HL-60/S4 treated with phorbol 12-myristate 13-acetate at 8.2 ng/mL for 4 days and 3 days (cell line): ENCODE results near the gene SLC43A2.

Source experiments
- in situ Hi-C: fragments of 300-500 bp; cut with MboI; formaldehyde crosslinking; loops from 2 replicates; pipeline ENCODE4 v1.15.0; 2022; ENCODE audit warnings: low sequenced_read_pairs

The SLC43A2 gene

DNA sequence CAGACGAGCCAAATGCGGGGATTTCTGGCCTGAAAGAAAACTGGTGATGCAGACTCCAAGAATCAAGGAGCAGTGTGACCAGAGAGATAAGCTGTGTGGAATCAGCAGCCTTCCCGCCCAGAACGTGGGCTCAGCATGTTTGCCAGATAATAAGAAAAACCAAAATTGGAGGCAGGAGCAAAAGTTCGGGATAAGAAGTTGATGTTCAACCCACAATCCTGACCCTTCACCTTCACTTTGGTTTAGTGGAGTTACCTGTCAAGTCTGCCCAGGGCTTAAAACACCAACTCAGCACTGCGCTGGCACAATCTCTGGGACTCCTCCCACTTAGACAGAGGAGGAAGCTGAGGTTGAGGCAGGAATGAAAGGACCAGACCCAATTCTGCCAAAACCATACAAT lies 3.1 kb downstream of the SLC43A2 start:
- in situ Hi-C loops, result no loop called here

DNA sequence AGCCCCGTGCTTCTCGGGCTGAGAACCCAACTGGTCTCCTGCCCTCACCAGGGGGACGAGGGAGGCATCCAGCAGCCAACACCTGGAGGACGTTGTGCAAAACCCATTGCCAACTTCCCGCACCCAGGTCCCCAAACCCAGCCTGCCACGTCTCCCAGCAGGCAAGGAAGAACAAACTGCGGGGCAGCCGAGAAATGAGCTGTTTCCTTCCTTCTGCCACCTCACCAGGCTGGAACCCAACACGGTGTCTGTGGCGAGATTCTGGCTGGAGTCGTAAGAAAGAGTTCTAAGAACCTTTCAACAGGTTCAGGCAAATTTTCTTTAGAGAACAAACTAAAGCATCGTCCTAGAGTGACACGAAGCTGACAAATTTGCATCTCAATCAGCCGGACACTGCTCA lies 3.6 kb downstream of the SLC43A2 start:
- in situ Hi-C loops, result no loop called here

DNA sequence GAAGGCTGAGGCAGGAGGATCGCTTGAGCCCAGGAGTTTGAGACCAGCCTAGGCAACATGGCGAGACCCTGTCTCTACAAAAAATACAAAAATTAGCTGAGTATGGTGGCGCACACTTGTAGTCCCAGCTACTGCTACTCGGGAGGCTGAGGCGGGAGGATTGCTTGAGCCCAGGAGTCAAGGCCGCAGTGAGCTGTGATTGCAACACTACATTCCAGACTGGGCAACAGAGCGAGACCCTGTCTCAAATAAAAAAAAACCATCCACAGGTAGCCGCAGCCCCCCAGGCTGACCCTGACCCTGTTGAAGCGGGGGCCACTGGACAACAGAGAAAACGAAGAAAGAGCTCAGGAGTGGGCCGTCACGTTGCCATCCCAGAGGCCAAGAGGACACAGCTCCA lies 4.0 kb downstream of the SLC43A2 start:
- in situ Hi-C loops, result no loop called here

DNA sequence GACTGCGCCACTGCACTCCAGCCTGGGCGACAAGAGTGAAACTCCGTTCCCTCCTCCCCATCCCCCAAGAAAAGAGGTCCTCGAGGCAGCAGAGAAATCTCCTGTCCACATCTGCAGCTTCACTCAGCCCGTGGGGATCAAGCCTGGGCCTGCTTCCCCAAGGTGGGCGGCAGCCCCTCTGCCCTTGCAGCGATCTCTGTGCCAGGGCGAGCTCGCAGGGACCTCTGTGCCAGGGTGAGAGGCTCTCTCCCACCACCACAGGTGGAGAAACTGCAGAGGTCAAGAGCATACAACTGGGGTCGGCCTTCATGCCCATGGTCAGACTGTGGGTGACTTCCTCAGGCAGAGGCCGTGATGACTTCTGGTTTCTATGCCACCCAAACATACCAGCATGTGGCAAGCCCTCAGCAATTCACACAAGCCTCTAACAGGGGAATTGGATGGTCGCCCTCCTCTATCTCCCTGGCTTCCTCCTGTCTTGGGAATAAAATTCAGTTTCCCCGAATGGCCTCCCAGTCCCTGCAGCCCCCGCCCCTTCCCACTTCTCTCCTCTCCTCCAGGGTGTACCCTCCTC lies 5.5 kb downstream of the SLC43A2 start:
- in situ Hi-C loops, result no loop called here

DNA sequence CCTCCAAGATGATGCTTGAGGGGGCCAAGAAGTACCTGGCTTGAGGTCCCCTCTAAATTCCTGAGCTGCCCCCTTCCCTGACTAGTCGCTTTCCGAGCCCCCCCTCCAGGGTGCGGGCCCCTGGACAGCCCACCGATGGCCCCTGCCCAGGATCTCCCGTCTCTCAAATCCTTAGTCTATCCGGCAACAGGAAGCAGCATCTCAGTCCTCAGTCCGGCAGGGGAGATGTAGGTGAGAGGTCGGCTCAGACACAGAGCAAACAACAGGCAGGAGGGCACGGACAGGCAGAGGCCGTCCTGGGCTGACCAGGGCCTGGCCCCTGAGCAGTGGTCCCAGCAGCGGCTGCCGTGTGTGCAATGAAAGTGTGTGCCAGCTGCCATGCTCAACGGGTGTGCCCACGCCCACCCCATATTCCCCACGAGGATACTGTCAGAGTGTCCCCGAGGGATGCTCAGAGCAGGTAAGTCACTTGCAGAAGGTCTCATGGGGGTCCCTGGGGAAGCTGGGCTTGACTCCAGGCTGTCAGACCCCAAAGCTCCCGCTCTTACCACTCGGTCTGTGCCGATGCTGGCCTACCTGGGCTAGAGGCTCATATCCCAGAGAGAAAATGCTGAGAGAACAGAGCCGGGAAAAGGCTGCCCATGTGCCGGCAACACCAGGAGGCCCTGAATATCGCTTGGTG lies 7.2 kb downstream of the SLC43A2 start:
- in situ Hi-C loops, result no loop called here

DNA sequence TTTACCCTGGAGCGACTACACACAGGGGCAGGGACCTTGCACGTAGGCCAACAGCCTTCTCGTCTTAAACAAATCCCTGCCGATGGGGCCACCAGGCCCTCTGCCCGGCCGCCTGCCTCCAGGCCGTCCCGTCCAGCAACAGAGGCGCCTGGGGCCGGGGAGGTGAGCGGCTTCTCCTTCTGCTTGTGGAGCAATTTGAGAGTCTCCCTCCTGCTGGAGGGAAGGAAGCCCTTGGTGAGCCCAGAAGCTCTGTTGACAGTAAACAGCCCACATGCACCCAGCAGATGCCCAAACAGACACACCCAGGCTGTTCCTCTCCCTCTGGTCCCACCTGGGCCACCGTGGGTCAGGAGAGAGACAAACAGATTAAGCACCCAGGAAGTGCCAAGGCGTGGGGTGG lies 8.1 kb downstream of the SLC43A2 start:
- in situ Hi-C loops, result no loop called here

DNA sequence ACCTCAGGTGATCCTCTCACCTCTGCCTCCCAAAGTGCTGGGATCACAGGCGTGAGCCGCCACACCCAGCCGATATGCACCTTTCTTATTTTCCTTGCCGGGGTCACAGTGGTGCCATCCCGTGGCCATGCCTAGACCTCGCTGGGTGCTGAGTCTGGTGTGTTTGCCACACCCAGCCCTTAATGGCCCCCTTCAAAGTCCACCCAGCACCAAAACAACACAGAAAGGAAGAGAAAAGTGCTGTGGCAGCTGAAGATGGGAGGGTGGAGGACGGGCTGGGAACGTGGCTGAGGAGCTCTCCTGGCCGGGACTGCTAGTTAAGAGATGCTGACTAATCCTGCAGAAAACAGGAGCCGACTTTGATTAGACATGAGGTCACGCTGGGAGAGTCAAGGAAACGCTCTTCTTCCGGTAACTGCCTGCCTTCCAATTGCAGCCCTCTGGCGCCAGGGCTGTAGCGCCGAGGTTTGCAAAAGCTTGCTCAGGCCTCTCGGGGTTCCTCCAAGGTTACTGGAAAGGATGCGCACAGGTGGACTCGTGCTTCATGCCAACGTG lies 10.9 kb downstream of the SLC43A2 start:
- in situ Hi-C loops, result no loop called here

DNA sequence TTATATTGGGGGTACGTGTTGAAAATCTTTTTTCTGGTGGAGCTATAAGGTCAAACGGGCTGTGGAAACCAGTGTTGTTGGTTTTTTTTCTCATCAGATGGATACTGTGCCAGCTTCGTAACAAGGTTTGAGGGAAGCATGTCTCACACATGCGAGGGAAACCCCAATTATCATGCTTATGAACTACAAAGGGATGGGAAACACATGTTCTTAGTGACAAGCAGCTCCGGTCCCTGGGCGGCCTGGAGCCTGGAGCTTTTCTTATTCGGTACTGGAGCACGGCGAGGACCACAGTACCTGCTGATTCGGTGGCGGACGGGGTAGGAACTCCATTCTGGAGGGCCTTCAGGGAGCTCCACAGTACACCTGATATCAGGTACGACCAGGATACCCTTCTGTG lies 12.5 kb downstream of the SLC43A2 start:
- in situ Hi-C loops, result no loop called here

DNA sequence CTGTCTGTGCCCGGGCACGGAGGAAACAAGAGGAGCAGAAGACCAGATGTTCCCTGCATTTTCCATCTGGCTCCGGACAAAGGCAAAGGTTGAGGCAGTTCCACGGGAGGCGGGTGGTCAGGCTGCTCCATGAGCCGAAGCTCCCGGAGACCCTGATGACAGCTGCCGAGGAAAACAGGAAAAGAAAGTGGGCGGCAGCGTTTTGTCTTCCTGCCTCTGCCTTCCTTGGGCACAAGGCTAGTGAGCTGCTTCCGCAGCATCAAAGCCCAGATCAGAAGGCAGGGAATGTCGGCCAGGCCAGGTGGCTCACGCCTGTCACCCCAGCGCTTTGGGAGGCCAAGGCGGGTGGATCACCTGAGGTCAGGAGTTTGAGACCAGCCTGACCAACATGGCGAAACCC lies 16.2 kb downstream of the SLC43A2 start:
- in situ Hi-C loops, result no loop called here

DNA sequence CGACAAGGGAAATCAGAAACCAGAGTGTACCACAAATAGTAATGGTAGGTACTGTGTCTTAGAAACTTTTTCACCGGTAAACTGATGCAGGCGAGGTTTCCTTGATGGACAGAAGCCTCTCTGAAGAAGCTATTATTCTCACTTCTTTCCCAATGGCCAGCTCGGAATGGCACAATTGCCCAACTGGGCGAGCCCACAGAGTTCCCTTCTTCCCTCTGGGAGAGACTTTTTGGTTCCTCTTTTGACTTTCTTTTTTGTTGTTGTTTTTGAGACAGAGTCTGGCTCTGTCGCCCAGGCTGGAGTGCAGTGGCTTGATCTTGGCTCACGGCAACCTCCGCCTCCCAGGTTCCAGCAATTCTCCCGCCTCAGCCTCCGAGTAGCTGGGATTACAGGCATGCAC lies 16.9 kb downstream of the SLC43A2 start:
- in situ Hi-C loops, result no loop called here

DNA sequence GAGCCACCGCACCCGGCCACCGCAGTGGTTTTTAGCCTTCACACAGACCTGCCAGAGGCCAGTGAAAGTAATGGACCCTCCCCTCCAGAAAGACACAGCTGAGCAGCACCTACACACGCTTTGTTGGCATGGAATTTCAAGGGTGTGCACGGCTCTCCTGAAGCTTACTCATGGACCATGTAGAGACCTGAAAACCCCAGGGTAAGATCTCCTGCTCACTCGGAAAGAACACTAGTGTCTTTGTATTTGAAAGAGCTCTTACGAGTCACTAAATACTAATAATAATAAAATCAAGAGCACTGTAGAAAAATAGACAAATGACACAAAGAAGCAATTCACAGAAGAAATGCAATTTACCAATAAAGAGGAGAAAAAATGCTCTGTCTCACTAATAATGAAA lies 20.0 kb downstream of the SLC43A2 start:
- in situ Hi-C loops, result no loop called here

DNA sequence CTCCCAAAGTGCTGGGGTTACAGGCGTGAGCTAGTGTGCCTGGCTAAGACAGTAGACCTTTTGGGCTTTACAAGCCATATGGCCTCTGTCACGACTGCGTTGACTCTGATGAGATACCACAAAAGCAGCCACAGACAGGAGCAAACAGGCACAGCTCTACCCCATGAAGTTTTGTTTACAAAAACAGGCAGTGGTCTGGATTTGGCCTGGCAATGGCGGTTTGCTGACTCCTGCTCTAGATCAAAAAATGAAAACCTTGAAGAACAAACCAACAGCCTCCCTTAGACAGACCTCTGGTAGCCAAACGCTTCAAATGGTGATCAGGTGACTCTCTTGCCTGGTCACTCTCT lies 20.7 kb downstream of the SLC43A2 start:
- in situ Hi-C loops, result no loop called here

DNA sequence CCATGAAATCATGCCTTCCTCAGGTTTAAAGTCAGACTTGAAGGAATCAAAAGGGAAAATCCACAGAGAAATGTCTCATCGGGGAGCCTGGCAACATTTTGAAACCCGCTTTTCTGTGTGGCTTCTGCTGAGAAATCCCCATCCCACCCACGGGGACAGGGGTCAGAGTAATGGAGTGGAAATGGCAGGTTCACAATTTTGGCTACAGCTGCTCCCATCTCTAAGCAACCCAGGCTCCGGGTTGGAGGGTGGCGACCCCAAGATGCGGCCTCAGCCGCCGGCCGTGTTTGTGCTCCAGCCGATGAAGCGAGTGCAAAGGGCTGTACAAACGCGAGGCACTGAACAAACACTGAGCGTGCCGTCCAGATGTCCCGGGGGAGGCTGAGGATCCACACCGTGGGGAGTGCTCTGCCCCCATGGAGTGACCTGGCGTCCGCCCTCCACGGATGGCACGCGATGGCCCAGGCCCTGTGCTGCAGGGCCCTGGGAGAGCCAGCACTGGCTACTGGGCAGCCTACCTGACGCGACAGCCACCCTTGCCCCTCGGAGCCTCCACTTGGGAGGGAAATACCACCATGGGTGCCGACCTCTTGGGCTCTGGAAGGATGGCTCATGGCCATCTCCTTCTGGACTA lies 22.2 kb downstream of the SLC43A2 start:
- in situ Hi-C loops, result no loop called here

DNA sequence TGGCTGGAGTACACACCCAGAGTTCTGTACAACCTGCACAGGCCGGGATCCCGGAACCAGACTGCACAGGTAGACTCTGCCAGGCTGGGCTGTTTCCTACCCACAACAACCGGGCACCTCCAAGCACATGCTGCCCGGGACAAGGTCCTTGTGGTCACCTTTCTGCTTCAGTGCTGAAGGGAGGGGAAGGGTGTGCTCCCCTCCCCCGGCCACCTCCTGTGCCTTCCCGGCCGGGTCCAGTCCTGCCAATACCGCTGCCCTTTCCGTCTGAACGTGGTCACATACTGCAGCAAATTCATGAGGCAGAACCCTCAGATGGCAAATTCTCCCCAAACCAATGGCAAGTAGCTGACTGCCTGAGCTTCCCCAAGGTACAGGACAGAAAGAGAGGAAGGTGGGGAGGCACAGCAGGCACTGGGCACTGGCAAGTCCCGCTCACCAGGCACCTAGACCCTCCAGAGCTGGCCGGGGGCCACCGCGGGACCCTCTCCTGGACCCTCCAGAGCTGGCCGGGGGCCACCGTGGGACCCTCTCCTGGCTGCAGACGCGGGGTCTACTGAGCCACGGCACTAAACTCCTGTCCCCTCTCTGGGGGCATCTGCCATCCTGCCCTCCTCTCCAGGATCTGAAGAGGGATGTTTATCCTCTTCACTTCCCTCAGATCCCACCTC lies 22.8 kb downstream of the SLC43A2 start:
- in situ Hi-C loops, result no loop called here

DNA sequence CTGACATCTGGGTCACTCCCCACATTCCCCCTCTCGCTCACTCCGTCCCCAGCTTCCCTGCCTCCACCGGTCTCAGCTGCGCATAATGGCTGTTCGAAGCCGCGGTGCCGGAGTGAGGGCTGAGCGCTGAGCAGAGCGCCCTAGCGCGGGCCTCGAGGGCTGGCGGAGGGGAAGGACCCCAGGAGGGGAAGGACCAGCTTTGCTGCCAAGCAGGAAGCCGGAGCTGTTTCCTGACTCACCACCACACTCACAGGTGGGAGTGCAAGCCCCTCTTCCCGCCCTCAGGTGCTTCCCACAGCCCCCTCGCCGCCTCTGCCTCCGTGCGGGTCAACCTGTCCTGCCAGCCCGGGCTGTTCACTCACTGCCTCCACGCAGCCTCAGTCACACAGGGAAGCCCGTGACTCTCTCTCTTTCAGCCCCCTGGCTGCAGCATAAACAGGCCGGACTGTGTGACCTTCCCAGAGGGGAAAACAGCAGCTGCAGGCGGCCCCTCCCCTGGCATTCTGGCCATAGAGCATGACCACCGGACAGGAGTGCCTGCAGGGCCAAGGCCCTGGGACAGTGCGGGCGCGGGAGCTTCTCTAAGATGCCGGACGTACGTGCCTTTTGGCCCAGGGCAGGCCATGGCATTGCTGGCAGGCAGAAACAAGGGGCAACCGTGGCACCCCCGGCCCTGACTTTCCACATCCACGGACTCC lies 23.7 kb downstream of the SLC43A2 start:
- in situ Hi-C loops, result no loop called here

DNA sequence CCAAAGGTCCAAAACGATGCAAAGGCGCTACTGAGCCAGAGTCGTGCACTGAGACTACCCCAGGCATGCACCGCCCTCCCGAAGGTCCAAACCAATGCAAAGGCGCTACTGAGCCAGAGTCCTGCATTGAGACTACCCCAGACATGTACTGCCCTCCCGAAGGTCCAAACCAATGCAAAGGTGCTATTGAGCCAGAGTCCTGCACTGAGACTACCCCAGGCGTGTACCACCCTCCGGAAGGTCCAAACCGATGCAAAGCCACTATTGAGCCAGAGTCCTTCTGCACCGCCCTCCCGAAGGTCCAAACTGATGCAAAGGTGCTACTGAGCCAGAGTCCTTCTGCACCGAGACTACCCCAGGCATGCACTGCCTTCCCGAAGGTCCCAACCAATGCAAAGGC lies 27.1 kb downstream of the SLC43A2 start:
- in situ Hi-C loops, result no loop called here

DNA sequence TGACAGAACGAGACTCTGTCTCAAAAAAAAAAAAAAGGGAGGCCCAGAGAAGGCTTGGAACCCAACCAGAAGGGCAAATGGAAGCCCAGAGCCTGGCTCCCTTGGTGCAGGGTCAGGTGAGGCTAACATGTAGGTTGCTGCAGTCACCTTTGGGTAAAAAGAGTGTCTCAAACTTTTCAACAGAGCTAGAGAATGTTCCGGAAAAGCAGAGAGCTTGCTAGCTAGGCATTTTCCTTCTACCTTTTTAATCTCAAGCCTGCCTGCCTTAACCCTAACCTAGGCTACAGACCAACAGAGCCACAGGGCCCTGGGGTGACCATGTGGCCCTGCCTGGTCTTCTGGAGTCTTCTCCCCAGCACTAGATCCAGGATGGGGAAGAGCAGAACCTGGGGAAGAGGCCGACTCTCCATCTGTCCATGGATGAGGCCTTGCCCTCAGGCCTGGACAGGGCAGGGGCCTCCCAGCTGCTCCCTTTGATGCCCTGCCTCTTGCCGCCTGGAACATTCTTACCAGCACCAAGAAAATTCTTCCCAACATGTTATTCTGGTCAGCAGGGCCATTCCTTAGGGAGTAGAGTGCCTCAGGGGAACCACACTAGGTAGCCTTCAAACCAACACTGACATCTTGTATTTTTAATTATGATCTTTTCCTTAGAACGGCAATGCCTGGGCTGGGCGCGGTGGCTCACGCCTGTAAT lies 30.1 kb downstream of the SLC43A2 start:
- in situ Hi-C loops, result no loop called here

DNA sequence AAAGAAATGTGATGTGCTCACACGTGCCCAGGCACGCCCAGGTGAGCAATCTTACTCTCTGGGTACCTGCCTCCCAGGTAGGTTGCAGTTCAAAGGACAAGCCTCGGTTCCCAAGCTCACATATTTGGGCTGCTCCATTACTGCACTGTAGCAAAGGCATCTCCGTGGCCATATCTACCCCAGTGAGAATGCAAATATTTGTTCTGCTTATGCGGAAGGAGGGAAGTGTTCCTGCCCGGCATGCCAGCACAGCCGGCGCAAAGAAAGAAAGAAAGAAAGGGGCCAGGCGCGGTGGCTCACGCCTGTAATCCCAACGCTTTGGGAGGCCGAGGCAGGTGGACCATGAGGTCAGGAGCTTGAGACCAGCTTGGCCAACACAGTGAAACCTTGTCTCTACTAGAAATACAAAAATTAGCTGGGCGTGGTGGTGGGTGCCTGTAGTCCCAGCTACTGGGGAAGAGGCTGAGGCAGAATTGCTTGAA lies 30.7 kb downstream of the SLC43A2 start:
- in situ Hi-C loops, result no loop called here

DNA sequence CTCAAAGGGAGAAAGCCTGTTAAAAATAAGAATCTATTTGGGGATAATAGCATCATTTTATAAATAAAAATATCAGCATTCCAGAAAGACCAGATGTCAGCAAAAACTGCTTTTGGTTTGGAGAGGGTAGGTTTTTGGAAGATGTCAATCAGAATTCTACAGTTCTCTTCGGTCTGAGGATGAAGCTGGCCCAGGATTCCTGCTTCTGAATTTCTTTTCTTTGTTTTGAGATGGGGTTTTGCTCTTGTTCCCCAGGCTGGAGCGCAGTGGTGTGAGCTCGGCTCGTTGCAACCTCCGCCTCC lies 35.1 kb downstream of the SLC43A2 start:
- in situ Hi-C loops, result no loop called here

DNA sequence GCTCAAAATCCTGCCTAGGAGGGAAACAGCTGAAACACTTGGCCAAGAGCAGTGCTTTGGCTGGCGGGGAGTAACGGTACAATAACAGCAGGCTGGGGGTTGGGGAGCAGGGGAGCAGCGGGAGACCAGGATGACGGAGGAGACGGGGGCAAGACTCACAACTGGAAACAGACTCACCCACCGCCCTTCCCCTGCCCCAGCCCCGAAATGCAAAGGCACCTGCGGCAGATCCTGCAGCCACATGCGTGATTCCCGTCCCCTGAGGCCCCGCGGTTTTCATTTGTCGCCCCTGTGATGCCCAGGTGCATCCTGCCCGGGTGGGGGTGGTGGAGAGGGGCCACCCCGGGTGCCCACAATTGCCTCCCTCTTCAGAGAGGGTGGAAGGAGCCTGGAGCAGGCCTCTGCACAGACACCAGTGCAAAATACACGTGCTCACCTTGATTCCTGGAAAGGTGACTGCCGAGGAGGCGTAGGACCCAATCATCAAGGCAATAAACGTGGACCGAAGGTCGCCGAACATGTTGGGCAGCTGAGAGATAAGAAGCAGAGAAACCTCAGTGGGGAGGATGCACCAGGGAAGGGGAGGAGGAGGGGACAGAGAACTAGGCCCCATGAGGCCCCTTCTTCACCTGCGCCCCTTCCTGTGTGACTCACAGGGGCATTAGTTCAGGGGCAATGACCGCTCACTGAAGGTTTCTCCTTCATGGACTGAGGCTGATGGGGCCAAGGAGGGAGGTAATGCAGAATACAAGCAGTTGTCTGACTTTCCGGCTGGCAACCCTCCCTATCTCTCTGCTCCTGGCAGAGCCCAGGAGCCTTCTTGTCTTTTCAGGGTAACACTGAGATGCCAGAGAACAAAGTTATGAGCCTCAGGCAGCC lies 35.6 kb downstream of the SLC43A2 start:
- in situ Hi-C loops, result no loop called here
